Skeletal muscle satellite cell (primary cell): ENCODE data around the gene PAK6.

Experiments used
- H3K27me3 ChIP-seq: 2 replicates; pipeline ENCODE4 v1.7.0; 2013; ENCODE audit warnings: low read length; ENCODE audit not compliant: control insufficient read depth, insufficient read depth
- H3K36me3 ChIP-seq: 2 replicates; pipeline ENCODE4 v1.7.0; 2013; ENCODE audit warnings: mild to moderate bottlenecking, control low read depth, low read length; ENCODE audit not compliant: insufficient read depth
- H3K4me1 ChIP-seq: 2 replicates; pipeline ENCODE4 v1.7.0; 2013; ENCODE audit warnings: low read length; ENCODE audit not compliant: control insufficient read depth, insufficient read depth
- H3K4me2 ChIP-seq: 2 replicates; pipeline ENCODE4 v1.7.0; 2013; ENCODE audit warnings: mild to moderate bottlenecking, low read length
- H3K4me3 ChIP-seq: 2 replicates; pipeline ENCODE4 v1.7.0; 2013; ENCODE audit warnings: low read length
- H3K9ac ChIP-seq: 2 replicates; pipeline ENCODE4 v1.7.0; 2013; ENCODE audit warnings: mild to moderate bottlenecking, low read depth, low read length, moderate library complexity
- H3K9me3 ChIP-seq: replicated peaks from 2 replicates; pipeline ENCODE4 v1.7.0; 2013; ENCODE audit warnings: mild to moderate bottlenecking, control low read depth, low read length

Gene PAK6

DNA sequence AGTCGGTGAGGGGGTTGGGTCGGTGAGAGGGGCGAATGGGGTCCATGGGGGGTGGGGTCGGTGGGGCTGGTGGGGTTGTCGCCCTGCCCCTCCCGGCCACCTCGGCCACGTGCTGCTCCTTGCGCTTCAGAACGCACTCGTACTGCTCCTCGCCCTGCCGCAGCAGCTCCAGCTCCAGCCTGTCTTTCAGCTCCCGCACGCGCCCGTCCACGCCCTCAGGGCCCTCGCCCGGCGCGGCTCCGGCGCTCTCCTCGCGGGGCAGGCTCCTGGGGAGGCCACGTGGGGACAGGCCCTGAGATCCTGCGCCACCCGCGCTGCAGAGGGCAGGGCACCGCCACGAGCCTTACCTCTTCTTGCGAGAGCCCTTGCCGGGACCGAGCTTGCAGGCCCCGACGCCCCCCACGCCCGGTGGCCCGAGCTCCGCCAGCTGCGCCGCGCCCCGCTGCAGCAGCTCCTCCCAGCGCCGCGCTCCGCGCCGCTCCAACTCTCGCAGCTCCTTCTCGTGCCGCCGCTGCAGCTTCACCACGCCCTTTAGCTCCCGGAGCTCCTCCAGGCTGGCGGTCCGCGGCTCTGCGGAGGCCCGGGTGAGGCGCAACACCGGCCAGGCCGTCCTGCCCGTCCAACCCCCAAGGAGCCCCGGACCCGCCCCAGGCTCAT is 52.2 kb downstream of the PAK6 start:
- H3K4me1 ChIP-seq: peaks cover 7% of the 10 kb centered on the region
- H3K4me2 ChIP-seq: peak overlapping the region; percentile 88
- peaks cover 84% of the 10 kb centered on the region for H3K27me3 ChIP-seq
- H3K9ac ChIP-seq: no peak overlapping the region
- H3K36me3 ChIP-seq: no peaks in the 10 kb centered on the region
- H3K4me3 ChIP-seq: peak overlapping the region; percentile 65
- H3K9me3 ChIP-seq: no peaks in the 10 kb centered on the region

DNA sequence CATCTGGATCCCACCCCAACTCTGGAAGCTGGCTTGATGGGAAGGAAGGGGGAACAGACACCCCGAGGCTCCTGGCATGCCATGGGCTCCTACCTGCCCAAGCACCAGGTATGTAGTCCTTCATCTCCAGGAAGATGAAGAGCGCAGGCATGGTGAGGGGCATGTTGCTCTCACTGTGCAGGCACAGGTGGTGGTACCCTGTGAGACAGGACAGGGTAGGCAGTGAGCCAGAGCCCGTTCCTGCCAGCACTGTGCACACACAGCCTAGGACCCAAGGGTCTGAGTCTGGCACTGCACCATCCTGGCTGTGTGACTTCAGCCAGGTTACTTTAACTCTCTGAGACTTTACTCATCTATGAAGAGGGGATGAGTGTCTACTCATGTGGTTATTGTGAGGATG is 53.4 kb downstream of the PAK6 start:
- peaks cover 7% of the 10 kb centered on the region for H3K4me1 ChIP-seq
- H3K4me2 ChIP-seq: no peak overlapping the region
- H3K9me3 ChIP-seq: no peaks in the 10 kb centered on the region
- no peak overlapping the region for H3K9ac ChIP-seq
- H3K27me3 ChIP-seq: peaks cover 89% of the 10 kb centered on the region
- H3K36me3 ChIP-seq: no peaks in the 10 kb centered on the region
- H3K4me3 ChIP-seq: no peak overlapping the region

DNA sequence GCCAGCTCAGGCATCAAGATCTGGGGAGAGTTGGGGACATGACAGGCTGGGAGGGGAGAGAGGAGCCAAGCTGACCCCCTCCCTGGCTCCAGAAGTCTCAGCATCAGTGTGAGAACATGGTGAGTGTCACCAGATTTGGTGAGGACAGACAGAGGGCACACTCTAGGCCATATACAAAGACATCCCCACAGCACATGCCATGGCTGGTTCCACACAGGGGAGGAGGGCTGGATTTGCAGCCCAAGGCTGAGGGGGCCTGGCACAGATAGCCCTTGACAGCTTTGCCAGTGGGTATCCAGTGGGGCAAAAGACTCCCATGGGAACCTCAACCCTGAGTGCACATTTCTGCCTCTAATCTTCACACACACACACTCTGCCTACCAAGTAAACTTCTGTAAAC is 54.1 kb downstream of the PAK6 start:
- Histone ChIP-seq H3K36me3 (no peaks in the 10 kb centered on the region), H3K4me2 (no peak overlapping the region), H3K4me3 (no peak overlapping the region), H3K27me3 (peaks cover 89% of the 10 kb centered on the region), H3K4me1 (peaks cover 7% of the 10 kb centered on the region), H3K9me3 (no peaks in the 10 kb centered on the region), H3K9ac (no peak overlapping the region)

DNA sequence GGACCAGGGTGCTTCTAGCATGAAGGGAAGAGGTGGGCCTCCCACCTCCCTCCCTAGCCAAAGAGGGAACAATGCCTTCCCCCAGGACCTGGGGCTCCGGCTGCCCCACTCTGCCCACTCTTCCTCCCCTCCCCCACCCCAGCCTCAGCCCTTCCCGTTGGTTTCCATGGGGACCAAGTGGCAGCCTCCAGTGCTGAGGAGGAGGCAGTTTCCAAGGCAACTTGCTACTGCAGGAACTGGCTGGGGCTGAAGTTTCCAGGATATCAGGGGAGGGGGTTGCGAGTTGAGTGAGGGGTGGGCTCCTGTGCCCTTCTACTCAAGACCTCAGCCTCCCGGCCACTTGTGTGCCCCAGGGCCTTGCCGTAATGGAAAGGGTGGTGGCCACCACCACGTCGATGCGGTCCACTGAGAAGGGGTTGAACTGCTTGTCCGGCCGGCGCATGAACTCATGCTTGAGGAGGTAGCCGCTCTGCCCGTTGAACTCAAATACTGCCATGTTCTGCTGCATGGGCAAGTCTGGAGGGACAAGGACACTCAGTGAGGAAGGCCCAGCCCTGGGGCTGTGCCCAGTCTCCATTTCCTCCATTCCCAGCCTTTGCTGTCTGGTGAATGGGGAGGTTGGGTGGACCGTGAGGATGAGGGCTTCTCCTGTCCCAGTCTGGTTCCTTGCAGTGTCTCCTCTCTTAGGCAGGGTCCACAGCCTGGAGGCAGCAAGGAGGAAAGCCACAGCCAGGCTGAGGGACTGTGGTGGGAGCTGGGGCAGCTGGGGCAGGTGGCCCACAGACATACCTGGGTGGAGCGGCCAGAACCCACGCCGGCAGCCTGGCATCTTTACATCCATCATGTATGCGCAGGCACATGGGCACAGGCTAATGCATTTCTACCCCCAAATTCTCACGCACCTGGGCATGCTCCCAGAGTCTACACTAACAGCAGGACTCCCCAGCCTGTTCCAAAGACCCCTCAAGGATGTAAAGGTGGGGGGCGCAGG is 55.3 kb downstream of the PAK6 start:
- no peak overlapping the region for H3K4me3 ChIP-seq
- peaks cover 90% of the 10 kb centered on the region for H3K27me3 ChIP-seq
- H3K9me3 ChIP-seq: no peaks in the 10 kb centered on the region
- H3K4me1 ChIP-seq: peaks cover 7% of the 10 kb centered on the region
- no peak overlapping the region for H3K4me2 ChIP-seq
- no peaks in the 10 kb centered on the region for H3K36me3 ChIP-seq
- no peak overlapping the region for H3K9ac ChIP-seq

DNA sequence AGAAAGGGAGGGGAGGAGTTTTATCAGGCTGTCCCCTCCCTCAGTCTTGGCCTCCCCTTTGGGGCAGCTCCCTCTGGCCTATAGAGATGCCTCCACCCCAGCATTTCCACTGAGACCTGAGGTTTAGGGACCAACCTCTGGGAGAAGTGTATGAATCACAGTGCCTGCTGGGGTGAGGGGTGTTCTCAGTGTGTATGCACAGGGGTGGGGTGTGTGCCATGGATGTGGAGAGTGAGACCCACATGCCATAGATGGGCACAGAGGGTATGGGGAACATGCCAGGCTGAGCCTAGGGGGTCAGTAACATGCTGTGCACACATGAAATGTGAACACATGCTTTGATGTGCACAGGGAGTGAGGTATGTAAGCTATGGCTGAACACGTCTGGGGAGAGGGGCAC is 56.4 kb downstream of the PAK6 start:
- no peak overlapping the region for H3K9ac ChIP-seq
- H3K4me1 ChIP-seq: peaks cover 7% of the 10 kb centered on the region
- H3K36me3 ChIP-seq: no peaks in the 10 kb centered on the region
- no peak overlapping the region for H3K4me3 ChIP-seq
- no peak overlapping the region for H3K4me2 ChIP-seq
- H3K27me3 ChIP-seq: peaks cover 82% of the 10 kb centered on the region
- H3K9me3 ChIP-seq: peaks cover 2% of the 10 kb centered on the region

DNA sequence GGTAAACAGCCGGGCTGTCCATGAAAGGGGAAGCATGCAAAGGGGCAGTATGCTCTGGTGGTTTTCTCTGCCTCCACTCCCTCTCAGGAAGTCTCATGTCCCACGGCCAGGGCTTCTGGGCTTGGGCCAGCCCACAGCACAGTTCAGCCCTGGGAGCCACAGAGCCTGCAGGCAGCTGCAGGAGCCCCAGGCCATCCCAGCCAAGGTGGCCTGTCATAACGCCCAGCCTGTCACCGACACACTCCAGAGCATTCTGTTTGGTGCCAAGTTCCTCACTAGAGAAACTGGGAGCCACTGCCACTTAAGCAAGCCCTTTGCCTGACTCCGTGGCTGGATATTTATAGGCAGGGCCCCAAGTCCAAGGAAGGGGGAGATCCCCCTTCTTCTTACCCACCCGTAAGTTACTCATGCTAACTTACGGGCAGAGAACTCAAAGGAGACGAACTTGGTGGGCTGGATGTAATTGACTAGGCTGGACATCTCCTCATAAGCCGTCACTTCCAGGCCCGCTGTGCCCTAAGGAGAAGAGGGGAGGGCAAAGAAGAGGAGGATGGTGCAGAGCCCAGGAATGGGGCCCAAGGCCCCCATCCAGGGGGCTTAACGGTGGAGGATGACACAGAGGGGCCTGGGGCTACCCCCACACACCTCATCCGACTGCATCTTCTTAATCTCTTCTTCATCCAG is 57.2 kb downstream of the PAK6 start:
- Histone ChIP-seq H3K9me3 (peaks cover 7% of the 10 kb centered on the region), H3K36me3 (no peaks in the 10 kb centered on the region), H3K4me3 (no peak overlapping the region), H3K9ac (no peak overlapping the region), H3K4me1 (peaks cover 5% of the 10 kb centered on the region), H3K27me3 (peaks cover 84% of the 10 kb centered on the region), H3K4me2 (no peak overlapping the region)

DNA sequence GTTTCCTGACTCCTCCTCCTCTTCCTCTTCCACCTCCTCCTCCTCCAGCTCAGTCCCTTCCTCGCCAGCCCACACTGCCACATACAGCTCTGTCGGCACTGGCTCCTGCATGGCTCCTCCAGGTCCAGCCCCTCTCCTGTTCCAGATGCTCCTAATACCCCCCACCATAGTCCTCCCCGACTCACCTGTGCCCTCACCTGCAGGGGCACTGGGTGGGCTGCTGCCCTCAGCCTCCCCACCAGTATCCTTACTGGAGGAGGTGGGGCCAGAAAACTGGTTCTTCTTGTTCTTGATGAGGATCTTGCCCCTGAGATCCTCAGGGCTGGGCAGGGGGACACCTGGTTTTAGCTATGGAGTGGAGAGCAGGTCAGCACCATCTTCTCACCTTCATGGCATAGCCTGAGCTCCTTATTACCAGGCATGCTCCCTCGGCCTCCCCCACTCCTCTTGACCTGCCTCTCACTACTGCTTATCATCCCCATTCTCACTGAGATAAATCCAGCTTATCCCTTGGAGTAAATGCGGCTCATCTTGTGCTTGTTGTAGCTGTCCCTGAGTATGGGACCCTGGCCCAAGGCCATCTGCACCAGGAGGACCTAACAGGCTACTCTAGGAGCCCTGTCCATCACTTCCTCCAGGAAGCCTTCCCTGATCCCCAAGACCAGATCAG is 57.8 kb downstream of the PAK6 start:
- Histone ChIP-seq H3K4me3 (no peak overlapping the region), H3K36me3 (no peaks in the 10 kb centered on the region), H3K9ac (no peak overlapping the region), H3K9me3 (peaks cover 7% of the 10 kb centered on the region), H3K27me3 (peaks cover 83% of the 10 kb centered on the region), H3K4me1 (no peaks in the 10 kb centered on the region), H3K4me2 (no peak overlapping the region)

DNA sequence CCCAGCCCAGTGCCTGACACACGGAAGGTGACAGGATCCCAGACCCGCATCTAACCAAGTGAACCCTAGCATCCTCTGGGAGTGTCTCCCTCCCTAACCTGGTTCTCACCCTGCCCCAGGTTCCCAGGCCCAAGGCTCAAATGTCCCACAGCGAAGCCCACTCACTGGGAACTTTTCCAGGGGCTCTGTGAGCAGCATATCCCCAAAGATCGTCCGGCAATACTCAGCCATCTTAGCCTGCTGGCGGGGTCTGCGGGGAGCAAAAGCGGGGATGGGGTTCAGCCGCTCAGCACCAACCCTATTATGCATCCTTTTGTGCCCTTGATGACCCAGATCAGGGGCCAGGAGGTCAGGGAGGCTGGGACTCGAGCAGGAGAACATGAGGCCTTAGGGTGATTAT is 58.5 kb downstream of the PAK6 start:
- Histone ChIP-seq H3K36me3 (no peaks in the 10 kb centered on the region), H3K4me3 (no peak overlapping the region), H3K9ac (no peak overlapping the region), H3K9me3 (peaks cover 7% of the 10 kb centered on the region), H3K27me3 (peaks cover 83% of the 10 kb centered on the region), H3K4me2 (no peak overlapping the region), H3K4me1 (no peaks in the 10 kb centered on the region)

DNA sequence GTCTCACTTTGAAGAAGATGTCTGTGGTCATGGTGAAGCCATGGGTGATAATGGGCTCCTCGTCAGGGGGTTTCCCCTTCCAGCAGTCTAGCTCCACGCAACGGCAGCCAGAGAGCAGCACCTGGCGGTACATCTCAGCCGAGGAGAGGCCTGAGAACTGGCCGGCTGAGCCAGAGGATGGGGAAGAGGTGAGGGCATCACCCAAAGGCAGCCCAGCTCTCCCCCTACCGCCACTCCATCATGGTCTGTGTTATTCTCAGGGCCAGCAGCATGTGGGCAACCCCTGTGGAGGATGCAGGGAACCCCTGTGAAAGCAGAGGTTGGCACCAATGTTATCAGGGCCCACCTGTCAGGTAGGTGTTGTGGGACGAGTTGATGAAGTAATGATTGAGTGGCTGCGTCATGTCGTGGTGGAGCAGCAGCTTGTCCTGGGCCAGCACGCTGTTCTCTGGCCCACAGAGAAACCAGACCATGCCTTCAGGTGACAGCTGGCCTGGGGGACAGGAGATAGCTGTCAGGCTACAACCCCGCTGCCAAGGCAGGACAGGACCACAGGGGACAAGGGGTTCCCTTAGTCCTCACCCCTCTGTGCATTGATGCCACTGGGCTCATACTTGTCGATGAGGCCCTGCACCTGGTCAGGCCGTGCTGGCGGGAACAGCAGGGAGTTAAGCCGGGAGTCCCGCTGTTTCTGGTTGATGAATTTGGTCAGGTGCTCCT is 59.5 kb downstream of the PAK6 start:
- H3K36me3 ChIP-seq: no peaks in the 10 kb centered on the region
- no peak overlapping the region for H3K4me3 ChIP-seq
- no peaks in the 10 kb centered on the region for H3K4me1 ChIP-seq
- H3K9ac ChIP-seq: no peak overlapping the region
- peaks cover 84% of the 10 kb centered on the region for H3K27me3 ChIP-seq
- no peak overlapping the region for H3K4me2 ChIP-seq
- H3K9me3 ChIP-seq: peaks cover 7% of the 10 kb centered on the region

DNA sequence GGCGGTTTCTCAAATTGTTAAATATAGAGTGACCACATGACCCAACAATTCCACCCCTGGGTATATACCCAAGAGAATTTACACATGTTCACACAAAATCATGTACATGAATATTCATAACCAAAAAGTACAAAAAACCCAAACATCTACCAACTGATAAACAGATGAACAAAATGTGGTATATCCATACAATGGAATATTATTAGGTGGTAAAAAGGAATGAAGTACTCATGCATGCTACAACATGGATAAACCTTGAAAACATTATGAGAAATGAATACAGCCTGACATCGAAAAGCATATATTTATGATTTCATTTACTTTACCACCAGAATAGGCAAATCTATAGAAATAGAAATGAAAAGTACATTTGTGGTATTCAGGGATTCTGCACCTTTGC is 61.5 kb downstream of the PAK6 start:
- H3K4me2 ChIP-seq: no peak overlapping the region
- H3K4me3 ChIP-seq: no peak overlapping the region
- no peaks in the 10 kb centered on the region for H3K36me3 ChIP-seq
- H3K9me3 ChIP-seq: peaks cover 7% of the 10 kb centered on the region
- no peaks in the 10 kb centered on the region for H3K4me1 ChIP-seq
- H3K27me3 ChIP-seq: peaks cover 81% of the 10 kb centered on the region
- no peak overlapping the region for H3K9ac ChIP-seq
